ENCODE measurements around the gene STRIP2.

GRCh38 chr7:129515381-129515780, 81.1 kb downstream of the STRIP2 start:
- TF ChIP-seq CTCF (IDR thresholded peaks at IDR 0.05) (no peak), POLR2AphosphoS5 (IDR thresholded peaks at IDR 0.05) (no peak), POLR2A (IDR thresholded peaks at IDR 0.05) (no peak), EP300 (IDR thresholded peaks at IDR 0.05) (no peak)
